Measurements from ENCODE around the gene UBE2D4. TPM values are rescaled to one million over a fixed set of nuclear protein-coding genes. Genes with fewer than 3 reads are reported as not detected.
"Not testable (repeated sequence)": the region's sequence is repeated elsewhere in the genome, so short reads cannot be mapped to it uniquely, and the experiment has no call there.

The UBE2D4 gene
- total RNA-seq, 1 experiment from 2014 or later = 2.4 TPM

GRCh38 chr7:43977525-43977924, 51.3 kb downstream of the UBE2D4 start:
- ChIA-PET CTCF (no interaction called here), POLR2A (no interaction called here)
- Mint-ChIP-seq H3K9me3 (no peaks in the 10 kb centered on the region), H3K36me3 (no peaks in the 10 kb centered on the region), H3K4me1 (no peaks in the 10 kb centered on the region), H3K4me3 (no peak overlapping the region), H3K27ac (no peak overlapping the region), H3K27me3 (ENCODE audit: low read depth) (no peaks in the 10 kb centered on the region)
- DNase-seq (ENCODE audit: low spot score) = no peak
- no peak for TF ChIP-seq TEAD4 (CRISPR knock-in tag; IDR thresholded peaks at IDR 0.05)
- TF ChIP-seq, protein P1, sequence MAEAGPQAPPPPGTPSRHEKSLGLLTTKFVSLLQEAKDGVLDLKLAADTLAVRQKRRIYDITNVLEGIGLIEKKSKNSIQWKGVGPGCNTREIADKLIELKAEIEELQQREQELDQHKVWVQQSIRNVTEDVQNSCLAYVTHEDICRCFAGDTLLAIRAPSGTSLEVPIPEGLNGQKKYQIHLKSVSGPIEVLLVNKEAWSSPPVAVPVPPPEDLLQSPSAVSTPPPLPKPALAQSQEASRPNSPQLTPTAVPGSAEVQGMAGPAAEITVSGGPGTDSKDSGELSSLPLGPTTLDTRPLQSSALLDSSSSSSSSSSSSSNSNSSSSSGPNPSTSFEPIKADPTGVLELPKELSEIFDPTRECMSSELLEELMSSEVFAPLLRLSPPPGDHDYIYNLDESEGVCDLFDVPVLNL (CRISPR knock-in tag; IDR thresholded peaks at IDR 0.05; ENCODE audit: borderline replicate concordance, low read depth) = no peak
- TF ChIP-seq ATF2 (CRISPR knock-in tag; IDR thresholded peaks at IDR 0.05; ENCODE audit: borderline replicate concordance, low read depth) = no peak
- no peak for TF ChIP-seq ZNF232 (CRISPR knock-in tag; IDR thresholded peaks at IDR 0.05)
- TF ChIP-seq ELF4 (CRISPR knock-in tag; IDR thresholded peaks at IDR 0.05; ENCODE audit: low read depth) = no peak
- TF ChIP-seq ARID4B (CRISPR knock-in tag; IDR thresholded peaks at IDR 0.05; ENCODE audit: borderline replicate concordance) = no peak
- no peak for TF ChIP-seq ATF1 (CRISPR knock-in tag; IDR thresholded peaks at IDR 0.05)
- no peak for TF ChIP-seq ESRRA (CRISPR knock-in tag; IDR thresholded peaks at IDR 0.05; ENCODE audit: borderline replicate concordance)
- no peak for TF ChIP-seq ZNF512 (CRISPR knock-in tag; IDR thresholded peaks at IDR 0.05; ENCODE audit: borderline replicate concordance)
- TF ChIP-seq GTF2I (CRISPR knock-in tag; conservative IDR thresholded peaks at IDR 0.05) = no peak
- no peak for TF ChIP-seq SP1 (CRISPR knock-in tag; conservative IDR thresholded peaks at IDR 0.05)
- no peak for ATAC-seq

- POLR2A ChIA-PET; CTCF ChIA-PET; H3K4me3 Mint-ChIP-seq; H3K36me3 Mint-ChIP-seq; H3K27me3 Mint-ChIP-seq (ENCODE audit: low read depth); DNase-seq (ENCODE audit: low spot score); ATAC-seq; H3K27ac Mint-ChIP-seq; H3K9me3 Mint-ChIP-seq; H3K4me1 Mint-ChIP-seq: not testable (repeated sequence)
These were observed 51.9 kb downstream of the UBE2D4 start for GRCh38 chr7:43978102-43978501.

DNA sequence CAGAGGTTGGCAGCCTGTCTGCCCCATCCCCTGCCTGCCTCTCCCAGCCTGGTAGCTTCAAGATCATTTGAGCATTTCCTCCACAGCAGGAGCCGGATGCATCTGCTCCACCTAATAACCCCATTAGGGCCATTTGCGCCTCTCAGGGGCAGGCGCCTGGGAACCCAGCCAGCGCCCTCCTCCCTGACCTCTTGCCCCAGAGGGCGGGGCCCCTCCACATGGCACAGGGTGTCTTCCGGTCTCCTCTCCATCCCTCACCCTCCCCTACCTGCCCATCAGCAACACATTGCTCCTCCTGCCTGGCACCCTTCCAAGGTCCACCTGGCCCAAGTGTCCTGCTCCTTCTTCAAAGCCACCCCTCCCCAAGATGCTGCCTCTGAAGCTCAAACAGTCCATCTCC, 56.6 kb downstream of the UBE2D4 start:
- DNase-seq (ENCODE audit: low spot score) = not testable (repeated sequence)

GRCh38 chr7:43983736-43984135, 57.5 kb downstream of the UBE2D4 start:
- H3K27me3 Mint-ChIP-seq (ENCODE audit: low read depth); H3K27ac Mint-ChIP-seq; DNase-seq (ENCODE audit: low spot score); H3K9me3 Mint-ChIP-seq; H3K4me1 Mint-ChIP-seq; ATAC-seq; POLR2A ChIA-PET; H3K36me3 Mint-ChIP-seq; H3K4me3 Mint-ChIP-seq: not testable (repeated sequence)
- CTCF ChIA-PET = interaction anchor here (0.7 kb wide), 1 partner anchor 57 kb away, joined by 5 read pairs; no protein-coding TSS in a partner anchor

More for the DNA sequence above, 56.6 kb downstream of the UBE2D4 start:
- ATAC-seq; H3K27me3 Mint-ChIP-seq (ENCODE audit: low read depth); H3K27ac Mint-ChIP-seq; H3K4me3 Mint-ChIP-seq; H3K9me3 Mint-ChIP-seq; H3K36me3 Mint-ChIP-seq; CTCF ChIA-PET; H3K4me1 Mint-ChIP-seq; POLR2A ChIA-PET: not testable (repeated sequence)
